ENCODE results near the gene BRAP.

DNA sequence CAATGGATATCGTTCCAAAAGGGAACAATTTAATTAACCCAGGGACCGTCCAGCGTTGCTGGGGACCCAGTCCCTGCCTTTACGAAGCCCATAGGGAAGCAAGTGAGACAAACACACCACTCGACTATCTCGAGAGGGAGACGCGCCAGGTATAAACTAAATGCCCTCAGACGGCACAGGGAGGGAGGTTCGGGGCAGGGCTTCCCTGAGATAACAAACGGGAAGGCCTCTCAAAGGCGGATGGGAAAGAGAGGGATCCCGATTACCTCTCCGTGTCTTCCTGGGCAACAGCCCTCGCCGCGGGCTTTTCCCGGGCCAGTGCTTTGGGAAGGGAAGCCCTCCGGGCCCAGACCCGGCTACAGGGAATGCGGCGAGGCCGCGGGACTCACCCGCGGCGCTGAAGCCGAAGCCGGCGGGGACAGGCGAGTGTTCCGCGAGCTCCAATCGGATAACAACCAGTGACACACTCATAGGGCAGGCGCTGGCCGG, 390 bp downstream of the BRAP start:
- TF ChIP-seq EZH2 (IDR thresholded peaks at IDR 0.05; ENCODE audit: low read length, missing control alignments) (no peak), CTCF (conservative IDR thresholded peaks at IDR 0.05 in 1 of 2, IDR thresholded peaks at IDR 0.05 in 1 of 2; ENCODE audit: low read depth in 1 of 2, low read length in 2 of 2) (no peak)

Data from fibroblast of lung (primary cell).